Stimulated activated effector memory CD8-positive, alpha-beta T cell treated with anti-CD3 and anti-CD28 coated beads, Interleukin-12 subunit alpha, Interleukin-12 subunit beta, amount 100 ng/mL, for 72 hours (primary cell): ENCODE measurements around the gene KRTAP5-6.
"Not testable (repeated sequence)": the region's sequence is repeated elsewhere in the genome, so short reads cannot be mapped to it uniquely, and the experiment has no call there.

ENCODE experiments used
- ATAC-seq: fragments of 150-1000 bp; cut with Tn5 transposase; 2 replicates; pipeline ENCODE4 v1.10.0; 2021
- DNase-seq, 2 donors: peaks; one replicate each; pipeline ENCODE4 v3.0.0; 2021 to 2022; ENCODE audit warnings: low spot score in 2 of 2
- H3K27ac Mint-ChIP-seq: one replicate; pipeline ENCODE4 v1.8.0; 2022; ENCODE audit warnings: mild to moderate bottlenecking, mixed read lengths
- H3K36me3 Mint-ChIP-seq: one replicate; pipeline ENCODE4 v1.8.0; 2022; ENCODE audit warnings: mild to moderate bottlenecking, mixed read lengths
- H3K4me1 Mint-ChIP-seq: one replicate; pipeline ENCODE4 v1.8.0; 2022; ENCODE audit warnings: mixed read lengths
- H3K4me3 Mint-ChIP-seq: one replicate; pipeline ENCODE4 v1.8.0; 2022; ENCODE audit warnings: mild to moderate bottlenecking, mixed read lengths
- H3K9me3 Mint-ChIP-seq: one replicate; pipeline ENCODE4 v1.8.0; 2022; ENCODE audit warnings: mixed read lengths

KRTAP5-6 gene

DNA sequence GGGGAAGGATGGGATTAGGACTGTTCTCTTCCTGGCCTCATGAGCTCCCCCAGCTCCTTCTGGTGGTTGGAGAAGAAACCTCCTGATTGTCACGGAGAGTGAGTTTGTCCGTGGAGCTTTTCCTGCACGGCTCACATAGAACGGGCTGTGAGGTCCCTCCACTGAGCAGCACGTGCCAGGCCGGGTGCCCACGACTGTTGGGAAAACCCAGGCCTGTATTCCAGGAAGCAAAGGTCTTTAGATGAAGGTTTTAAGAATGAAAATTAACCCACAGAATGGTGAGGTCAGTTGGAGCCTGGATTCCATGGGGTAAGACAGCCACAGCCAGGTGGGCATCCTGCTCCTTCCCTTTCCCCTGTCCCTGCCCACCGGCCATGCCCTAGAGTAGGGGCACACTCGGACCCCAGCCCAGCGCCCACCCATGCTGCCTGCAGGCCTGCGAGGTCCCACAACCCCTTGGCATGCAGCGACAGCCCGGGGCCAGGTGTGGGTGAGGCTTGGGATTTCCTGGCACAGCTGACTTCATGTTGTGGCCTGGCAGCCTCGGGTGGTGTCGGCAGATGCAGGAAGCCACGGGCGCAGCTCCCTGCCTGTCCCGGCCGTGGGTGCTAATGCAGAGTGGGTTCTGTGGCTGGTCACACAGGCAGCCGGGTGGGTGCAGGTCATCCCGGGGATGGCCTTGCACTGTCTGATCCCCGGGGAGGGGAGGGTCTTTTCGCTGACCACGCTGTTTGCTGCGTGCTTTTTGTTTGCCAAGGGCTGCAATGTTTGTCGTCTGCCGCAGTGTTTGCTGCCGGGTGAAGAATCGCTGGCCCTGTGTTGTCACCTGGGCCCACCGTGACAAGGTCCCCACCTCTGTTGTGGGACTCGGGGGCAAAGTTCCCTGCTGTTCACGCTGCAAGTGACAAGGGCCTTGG is 7.5 kb upstream of the KRTAP5-6 start:
- not testable (repeated sequence) for H3K9me3 Mint-ChIP-seq, H3K4me3 Mint-ChIP-seq, ATAC-seq, H3K27ac Mint-ChIP-seq, H3K36me3 Mint-ChIP-seq
- peak in 1 of 2 donors; percentile 41 for DNase-seq
- peaks cover 38% of the 10 kb centered on the region for H3K4me1 Mint-ChIP-seq

DNA sequence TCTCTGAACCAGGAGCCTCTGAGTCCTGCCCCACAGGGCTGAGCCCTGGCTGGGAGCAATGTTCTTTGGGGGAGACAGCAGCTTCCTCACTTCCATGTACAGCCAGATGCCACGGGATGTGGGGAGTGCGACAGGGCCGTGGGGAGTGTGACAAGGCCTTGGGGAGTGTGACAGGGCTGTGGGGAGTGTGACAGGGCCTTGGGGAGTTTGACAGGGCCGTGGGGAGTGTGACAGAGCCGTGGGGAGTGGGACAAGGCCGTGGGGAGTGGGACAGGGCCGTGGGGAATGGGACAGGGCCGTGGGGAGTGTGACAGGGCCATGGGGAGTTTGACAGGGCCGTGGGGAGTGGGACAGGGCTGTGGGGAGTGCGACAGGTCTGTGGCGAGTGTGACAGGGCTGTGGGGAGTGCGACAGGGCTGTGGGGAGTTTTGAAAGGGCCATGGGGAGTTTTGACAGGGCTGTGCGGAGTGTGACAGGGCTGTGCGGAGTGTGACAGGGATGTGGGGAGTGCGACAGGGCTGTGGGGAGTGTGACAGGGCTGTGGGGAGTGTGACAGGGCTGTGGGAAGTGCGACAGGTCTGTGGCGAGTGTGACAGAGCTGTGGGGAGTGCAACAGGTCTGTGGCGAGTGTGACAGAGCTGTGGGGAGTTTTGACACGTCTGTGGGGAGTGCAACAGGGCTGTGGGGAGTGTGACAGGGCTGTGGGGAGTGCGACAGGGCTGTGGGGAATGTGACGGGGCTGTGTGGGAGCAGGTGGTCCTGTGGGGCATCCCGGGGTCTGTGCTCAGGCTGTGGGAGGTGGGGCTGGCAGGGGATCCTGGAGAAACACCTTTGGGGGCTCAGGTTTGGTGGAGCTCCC is 6.6 kb upstream of the KRTAP5-6 start:
- Mint-ChIP-seq H3K27ac (no peak overlapping the region), H3K4me3 (no peak overlapping the region), H3K4me1 (peaks cover 38% of the 10 kb centered on the region), H3K9me3 (no peaks in the 10 kb centered on the region), H3K36me3 (no peaks in the 10 kb centered on the region)
- DNase-seq (no peak), ATAC-seq (no peak)

DNA sequence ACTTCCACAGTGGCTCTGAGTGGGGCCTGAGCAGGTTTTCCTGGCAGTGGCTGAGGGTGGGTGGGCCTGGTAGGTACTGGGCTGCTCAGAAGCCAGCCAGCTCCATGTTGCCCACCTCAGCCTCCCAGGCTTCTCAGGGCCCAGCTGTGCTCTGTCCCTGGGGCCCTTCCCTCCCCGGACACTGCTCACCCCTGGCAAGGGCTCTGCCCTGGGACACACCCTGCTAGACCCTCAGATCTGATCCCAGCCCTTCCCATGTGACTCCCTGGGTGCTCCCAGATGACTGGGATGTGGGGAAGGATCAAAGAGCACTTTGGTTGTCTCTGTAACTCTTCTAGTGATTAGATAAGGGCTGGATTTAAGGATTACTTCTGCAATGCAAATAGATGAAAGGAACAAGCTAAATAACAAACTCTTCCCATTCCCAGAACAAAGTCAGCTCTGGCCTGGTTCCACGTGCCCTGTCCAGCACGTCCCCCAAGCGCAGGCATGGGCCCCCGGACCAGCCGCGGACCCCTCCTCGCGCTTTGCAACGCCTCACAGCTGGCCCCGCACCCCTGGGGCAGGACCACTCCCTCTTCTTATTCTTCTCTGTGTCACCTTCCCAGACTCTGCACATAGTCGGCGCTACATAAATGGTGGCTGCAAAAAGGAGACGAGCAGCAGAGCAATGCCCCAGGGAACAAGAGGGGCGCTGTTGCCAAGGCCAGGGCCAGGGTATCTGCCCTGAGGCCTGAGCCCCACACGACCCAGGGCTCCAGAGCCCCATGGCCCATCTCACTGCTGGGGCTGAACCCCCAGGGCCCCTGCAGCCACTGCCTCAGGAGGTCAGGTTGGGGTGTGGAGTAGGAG is 5.7 kb upstream of the KRTAP5-6 start:
- DNase-seq (no peak), ATAC-seq (no peak)
- H3K4me1 Mint-ChIP-seq = peaks cover 38% of the 10 kb centered on the region
- H3K27ac Mint-ChIP-seq = no peak overlapping the region
- no peaks in the 10 kb centered on the region for H3K9me3 Mint-ChIP-seq
- H3K4me3 Mint-ChIP-seq = no peak overlapping the region
- H3K36me3 Mint-ChIP-seq = no peaks in the 10 kb centered on the region

DNA sequence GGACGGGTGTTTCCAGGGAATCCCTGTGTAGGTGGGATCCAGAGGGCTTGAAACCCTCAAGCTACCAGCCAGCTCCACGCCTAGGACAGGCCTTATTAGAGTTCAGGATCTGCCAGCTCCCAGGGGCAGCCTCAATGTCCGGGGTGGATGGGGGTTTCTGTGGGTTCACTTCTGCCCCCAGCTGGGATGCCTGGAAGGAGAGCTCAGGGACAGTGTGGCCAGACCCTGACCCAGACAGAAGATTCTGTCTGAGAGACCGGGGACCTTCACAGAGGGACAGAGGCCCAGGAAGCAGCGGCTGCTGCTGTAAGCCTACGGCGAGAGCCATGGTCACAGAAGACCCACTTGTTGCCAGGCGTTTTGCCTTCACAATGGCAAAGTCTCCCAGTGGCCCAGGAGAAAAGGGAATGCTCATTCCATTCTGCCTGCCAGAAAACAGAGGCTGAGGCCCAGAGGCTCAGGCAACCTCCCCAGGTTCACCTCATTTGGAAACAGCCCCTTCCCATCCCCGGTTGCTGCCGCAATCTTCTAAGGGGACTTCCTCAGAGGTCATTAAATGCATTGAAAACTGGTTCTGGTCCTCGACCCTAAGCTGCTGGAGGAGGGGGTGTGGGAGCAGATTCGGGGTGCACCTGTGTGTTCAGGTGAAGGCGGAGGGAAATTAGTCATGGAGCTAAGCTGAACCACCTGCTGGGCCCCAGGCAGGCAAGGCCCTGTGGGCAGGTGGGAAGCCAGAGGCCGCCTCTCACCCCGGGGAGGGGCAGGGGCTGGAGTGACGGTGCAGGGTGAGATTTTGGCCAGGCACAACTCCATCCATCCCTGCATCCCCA is 4.9 kb upstream of the KRTAP5-6 start:
- H3K4me1 Mint-ChIP-seq = peaks cover 38% of the 10 kb centered on the region
- no peak for ATAC-seq
- DNase-seq = no peak
- no peak overlapping the region for H3K4me3 Mint-ChIP-seq
- no peaks in the 10 kb centered on the region for H3K9me3 Mint-ChIP-seq
- no peaks in the 10 kb centered on the region for H3K36me3 Mint-ChIP-seq
- H3K27ac Mint-ChIP-seq = no peak overlapping the region

DNA sequence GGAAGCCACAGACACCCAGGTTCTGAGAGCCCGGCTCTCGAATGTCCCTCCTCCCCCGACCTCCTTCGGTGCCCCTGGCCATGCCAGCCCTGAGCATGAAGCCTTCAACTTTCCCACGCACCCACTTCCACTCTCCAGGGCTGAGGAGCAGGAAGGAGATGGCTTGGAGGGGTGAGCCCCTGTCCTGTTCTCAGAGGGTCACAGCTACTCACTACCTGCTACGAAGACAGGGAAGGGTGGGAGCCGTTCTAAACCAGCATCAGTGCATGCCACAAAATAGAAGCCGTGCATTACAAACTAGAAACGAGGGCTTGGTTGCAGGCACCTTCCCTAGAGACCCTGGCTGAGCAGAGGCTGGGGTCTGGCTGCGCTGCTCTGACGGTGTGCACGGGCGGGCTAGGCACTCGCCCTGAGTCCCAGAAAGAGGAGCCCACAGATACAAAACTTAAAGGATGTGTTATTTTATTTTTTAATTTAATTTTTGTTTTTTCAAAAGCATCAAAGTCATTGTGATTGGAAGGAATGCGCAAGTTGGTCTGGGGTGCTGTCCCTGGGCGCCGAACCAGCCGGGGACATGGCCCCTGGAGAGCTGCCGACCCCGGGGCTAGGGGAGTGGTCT is 4.2 kb upstream of the KRTAP5-6 start:
- Mint-ChIP-seq H3K27ac (peak overlapping the region; percentile 76), H3K4me3 (peak overlapping the region; percentile 76), H3K9me3 (no peaks in the 10 kb centered on the region), H3K4me1 (peaks cover 38% of the 10 kb centered on the region), H3K36me3 (no peaks in the 10 kb centered on the region)
- ATAC-seq (no peak), DNase-seq (no peak)

DNA sequence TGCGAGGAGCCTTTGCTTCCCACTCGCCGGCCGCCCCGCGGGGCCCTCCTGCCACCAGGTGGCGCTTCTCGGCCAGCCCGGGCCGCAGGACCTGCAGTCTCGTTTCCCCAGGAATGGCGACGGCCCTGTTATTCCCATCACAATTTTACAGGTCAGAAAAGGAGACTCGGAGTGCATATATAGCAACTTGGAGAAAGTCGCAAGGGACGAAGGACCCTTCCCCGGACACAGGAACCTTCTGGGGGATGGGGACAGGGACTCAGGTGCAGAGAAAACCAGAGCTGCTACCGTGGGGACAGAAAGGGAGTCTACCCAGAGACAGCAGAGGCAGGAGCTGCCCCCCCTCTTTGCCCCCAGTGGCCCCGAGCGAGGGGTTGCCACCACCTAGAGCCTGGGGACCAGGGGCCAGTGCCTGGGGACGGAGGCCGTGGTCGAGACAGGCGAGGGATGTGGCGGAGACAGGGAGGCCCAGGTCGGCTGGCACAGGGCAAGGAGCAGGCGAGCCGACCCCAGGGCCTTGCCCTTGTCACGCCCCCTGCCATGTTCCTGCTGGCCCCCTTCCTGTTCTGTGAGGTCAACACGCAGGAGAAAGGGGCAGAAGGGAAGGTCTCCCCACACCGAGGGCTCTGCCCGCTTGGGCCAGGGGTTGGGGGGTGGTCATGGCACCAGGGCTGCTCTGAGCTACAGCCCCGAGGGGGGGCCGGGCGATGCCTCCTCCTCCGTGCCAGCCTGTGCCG is 3.5 kb upstream of the KRTAP5-6 start:
- no peaks in the 10 kb centered on the region for H3K9me3 Mint-ChIP-seq
- H3K4me3 Mint-ChIP-seq = peak overlapping the region; percentile 76
- H3K27ac Mint-ChIP-seq = peak overlapping the region; percentile 76

DNA sequence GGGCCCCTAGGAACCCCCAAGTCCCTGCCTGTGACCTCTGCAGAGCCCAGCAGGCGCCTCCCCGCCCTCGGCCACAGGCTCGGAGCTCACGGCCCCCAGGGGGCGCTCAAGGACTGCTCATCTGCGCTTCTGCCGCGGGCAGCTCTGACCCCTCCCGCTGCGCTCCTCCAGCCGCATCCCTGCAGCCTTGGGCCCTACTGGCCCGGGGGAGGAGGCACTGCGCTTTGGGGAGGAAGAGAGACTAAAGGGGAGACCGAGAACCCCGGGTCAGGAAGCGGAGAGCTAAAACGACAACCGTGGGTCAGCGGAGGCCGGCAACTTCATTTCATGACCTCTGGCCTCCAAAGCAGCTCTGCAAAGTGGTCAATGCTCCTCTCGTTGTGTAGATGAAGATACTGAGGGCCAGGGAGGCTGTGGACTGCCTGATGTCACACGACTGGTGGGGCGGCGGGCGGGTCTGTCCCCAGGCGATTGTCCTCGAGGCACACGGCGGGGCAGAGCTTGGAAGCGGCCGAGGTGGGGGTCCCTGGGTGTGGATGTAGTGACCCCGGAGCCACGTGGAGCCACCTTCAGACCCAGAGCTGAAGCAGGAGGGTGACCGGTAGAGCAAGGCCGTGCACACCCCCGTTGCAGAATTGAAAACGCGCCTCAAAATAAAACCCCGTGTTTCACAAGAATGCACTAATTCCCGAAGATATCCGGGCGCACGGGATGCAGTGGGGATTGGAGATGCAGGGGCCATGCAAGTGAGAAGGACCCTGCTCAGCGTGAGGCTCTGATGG is 2.7 kb upstream of the KRTAP5-6 start:
- peaks cover 29% of the 10 kb centered on the region for H3K4me1 Mint-ChIP-seq
- peak; percentile 88 for ATAC-seq
- no peaks in the 10 kb centered on the region for H3K9me3 Mint-ChIP-seq
- no peaks in the 10 kb centered on the region for H3K36me3 Mint-ChIP-seq
- H3K4me3 Mint-ChIP-seq = peak overlapping the region; percentile 76
- peak overlapping the region; percentile 59 for H3K27ac Mint-ChIP-seq
- DNase-seq = peak; percentile 89 to 93

More for the DNA sequence above, 3.5 kb upstream of the KRTAP5-6 start:
- ATAC-seq = peak; percentile 52
- Mint-ChIP-seq H3K36me3 (no peaks in the 10 kb centered on the region), H3K4me1 (peaks cover 35% of the 10 kb centered on the region)
- peak; percentile 82 to 86 for DNase-seq

DNA sequence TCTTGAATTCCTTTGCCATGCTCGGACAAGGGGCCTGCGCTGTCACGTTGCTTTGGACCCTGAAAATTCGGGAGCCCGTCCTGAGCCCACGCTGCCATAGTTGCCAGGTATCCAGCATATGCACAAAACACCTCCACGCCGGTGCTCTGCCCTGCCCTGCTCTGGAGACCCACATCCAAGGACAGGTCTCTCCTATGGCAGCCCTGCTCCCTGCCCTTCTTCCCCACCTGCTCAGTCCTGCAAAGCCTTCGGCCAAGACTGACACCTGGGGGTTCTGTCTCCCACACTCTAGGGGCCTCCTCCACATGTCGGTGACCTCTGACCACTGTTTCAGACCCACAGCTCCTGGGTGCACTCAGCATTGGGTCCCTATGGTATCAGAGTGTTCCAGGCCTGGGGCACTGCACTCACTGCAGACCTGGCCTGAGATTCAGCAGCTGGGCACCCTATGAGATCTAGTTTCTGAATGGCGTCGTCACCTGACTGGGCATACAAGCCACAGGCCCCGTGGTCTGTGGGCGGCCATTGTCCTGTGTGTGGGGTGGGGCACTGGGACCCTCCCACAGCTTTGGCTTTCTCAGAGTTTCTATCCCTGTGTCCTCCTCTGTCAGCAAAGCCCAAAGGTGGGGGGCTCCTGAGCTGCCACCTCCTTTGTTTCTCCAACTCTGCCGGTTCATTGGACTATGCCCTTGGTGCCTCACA is 2.0 kb upstream of the KRTAP5-6 start:
- Mint-ChIP-seq H3K27ac (peak overlapping the region; percentile 20), H3K9me3 (no peaks in the 10 kb centered on the region), H3K4me1 (peaks cover 22% of the 10 kb centered on the region), H3K36me3 (no peaks in the 10 kb centered on the region), H3K4me3 (no peak overlapping the region)
- ATAC-seq = no peak
- no peak for DNase-seq

DNA sequence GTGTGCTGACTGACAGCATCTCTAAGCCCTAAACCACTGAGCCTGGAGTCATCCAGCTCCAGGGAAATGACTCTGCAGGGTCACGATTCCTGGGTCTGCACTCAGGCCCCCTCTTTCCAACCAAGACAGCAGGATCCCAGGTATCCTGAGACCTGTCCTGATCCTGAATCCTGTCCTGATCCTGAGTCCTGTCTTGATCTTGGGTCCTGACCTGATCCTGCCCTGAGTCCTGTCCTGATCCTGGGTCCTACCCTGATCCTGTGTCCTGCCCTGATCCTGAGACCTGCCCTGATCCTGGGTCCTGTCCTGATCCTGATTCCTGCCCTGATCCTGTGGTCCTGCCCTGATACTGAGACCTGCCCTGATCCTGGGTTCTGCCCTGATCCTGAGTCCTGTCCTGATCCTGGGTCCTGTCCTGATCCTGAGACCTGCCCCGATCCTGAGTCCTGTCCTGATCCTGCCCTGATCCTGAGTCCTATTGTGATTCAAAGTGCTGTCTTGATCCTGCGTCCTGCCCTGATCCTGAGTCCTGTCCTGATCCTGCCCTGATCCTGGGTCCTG is 1.4 kb upstream of the KRTAP5-6 start:
- H3K9me3 Mint-ChIP-seq = no peaks in the 10 kb centered on the region
- H3K4me1 Mint-ChIP-seq = peaks cover 16% of the 10 kb centered on the region
- no peak overlapping the region for H3K4me3 Mint-ChIP-seq
- H3K27ac Mint-ChIP-seq = peak overlapping the region; percentile 20
- no peak for ATAC-seq
- no peak for DNase-seq
- H3K36me3 Mint-ChIP-seq = no peaks in the 10 kb centered on the region

DNA sequence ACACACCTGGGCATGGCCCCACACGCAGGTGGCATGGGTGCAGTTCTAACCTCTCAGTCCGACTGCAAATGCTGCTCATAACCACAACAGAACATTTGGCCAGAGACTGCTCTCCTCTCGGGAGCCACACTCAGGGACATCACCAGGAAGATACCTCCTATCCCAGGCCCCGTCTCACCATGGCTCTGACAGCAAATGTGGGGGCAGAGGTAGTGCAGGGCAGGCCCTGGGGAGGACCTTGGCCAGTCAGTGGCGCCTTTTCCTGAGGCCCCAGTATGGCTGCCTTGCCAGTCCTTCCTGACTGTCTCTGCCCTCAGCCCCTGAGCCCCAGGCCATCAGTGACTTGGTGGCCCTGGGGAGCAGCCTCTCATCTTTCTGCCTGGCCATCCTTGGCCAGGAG is 2.8 kb downstream of the KRTAP5-6 start:
- ATAC-seq (no peak), DNase-seq (no peak)
- Mint-ChIP-seq H3K9me3 (peaks cover 9% of the 10 kb centered on the region), H3K36me3 (no peaks in the 10 kb centered on the region), H3K4me1 (peaks cover 16% of the 10 kb centered on the region), H3K27ac (no peak overlapping the region), H3K4me3 (no peak overlapping the region)

DNA sequence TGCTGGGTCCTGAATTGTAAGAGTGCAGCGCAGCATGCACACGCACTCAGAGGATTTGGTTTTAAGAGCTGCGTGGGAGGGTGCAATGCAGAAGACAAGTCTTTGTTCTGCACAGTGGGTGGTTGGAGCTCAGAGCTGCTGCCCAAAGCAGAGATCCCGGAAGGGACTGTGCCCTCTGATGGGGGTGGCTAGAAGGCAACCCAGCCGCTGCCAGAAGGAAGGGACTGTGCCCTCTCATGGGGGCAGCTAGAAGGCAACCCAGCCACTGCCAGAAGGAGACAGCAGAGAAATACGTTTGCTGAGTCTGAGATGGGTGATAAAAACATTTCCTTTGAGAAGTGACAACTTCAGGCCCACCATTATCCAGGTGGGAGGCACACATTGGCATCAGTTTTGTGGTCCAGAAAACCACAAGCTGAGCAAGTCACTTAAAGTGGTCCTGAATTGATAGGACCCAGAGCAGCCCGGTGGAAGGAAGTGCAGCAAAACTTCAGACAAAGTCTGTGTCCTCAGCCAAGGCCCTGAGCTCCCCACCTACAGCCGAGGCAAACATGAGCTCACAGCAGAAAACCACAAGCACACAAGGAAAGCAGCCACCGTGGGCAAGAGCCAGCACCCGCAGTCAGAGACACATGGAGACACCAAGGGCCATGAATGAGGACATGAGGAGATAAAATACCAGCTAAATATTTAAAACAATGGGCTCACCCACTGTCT is 4.3 kb downstream of the KRTAP5-6 start:
- H3K27ac Mint-ChIP-seq = peak overlapping the region; percentile 73
- peak overlapping the region; percentile 27 for H3K4me3 Mint-ChIP-seq
- peaks cover 29% of the 10 kb centered on the region for H3K4me1 Mint-ChIP-seq
- H3K36me3 Mint-ChIP-seq = no peaks in the 10 kb centered on the region
- ATAC-seq (peak; percentile 81), DNase-seq (no peak)
- H3K9me3 Mint-ChIP-seq = peaks cover 9% of the 10 kb centered on the region

DNA sequence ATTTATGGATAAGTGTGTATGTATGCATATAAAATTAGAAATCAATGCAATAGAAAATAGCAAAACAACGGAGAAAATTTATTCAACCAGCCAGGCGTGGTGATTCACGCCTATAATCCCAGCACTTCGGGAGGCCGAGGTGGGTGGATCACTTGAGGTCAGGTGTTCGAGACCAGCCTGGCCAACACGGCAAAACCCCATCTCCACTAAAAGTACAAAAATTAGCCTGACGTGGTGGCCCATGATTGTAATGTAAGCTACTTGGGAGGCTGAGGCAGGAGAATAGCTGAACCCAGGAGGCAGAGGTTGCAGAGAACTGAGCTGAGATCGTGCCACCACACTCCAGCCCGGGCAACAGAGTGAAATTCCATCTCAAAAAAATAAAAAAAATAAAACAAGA is 5.5 kb downstream of the KRTAP5-6 start:
- DNase-seq = no peak
- H3K4me1 Mint-ChIP-seq = peaks cover 34% of the 10 kb centered on the region

More for the DNA sequence above, 5.5 kb downstream of the KRTAP5-6 start:
- Mint-ChIP-seq H3K36me3 (no peaks in the 10 kb centered on the region), H3K4me3 (no peak overlapping the region), H3K27ac (no peak overlapping the region), H3K9me3 (peaks cover 9% of the 10 kb centered on the region)
- no peak for ATAC-seq
